Skeletal muscle satellite cell (primary cell): ENCODE measurements around the gene LHX5.

Source experiments
- H3K27me3 ChIP-seq: 2 replicates; pipeline ENCODE4 v1.7.0; 2013; ENCODE audit warnings: low read length; ENCODE audit not compliant: control insufficient read depth, insufficient read depth
- H3K36me3 ChIP-seq: 2 replicates; pipeline ENCODE4 v1.7.0; 2013; ENCODE audit warnings: mild to moderate bottlenecking, control low read depth, low read length; ENCODE audit not compliant: insufficient read depth
- H3K4me1 ChIP-seq: 2 replicates; pipeline ENCODE4 v1.7.0; 2013; ENCODE audit warnings: low read length; ENCODE audit not compliant: control insufficient read depth, insufficient read depth
- H3K4me2 ChIP-seq: 2 replicates; pipeline ENCODE4 v1.7.0; 2013; ENCODE audit warnings: mild to moderate bottlenecking, low read length
- H3K4me3 ChIP-seq: 2 replicates; pipeline ENCODE4 v1.7.0; 2013; ENCODE audit warnings: low read length
- H3K9ac ChIP-seq: 2 replicates; pipeline ENCODE4 v1.7.0; 2013; ENCODE audit warnings: mild to moderate bottlenecking, low read depth, low read length, moderate library complexity
- H3K9me3 ChIP-seq: replicated peaks from 2 replicates; pipeline ENCODE4 v1.7.0; 2013; ENCODE audit warnings: mild to moderate bottlenecking, control low read depth, low read length

Gene LHX5

DNA sequence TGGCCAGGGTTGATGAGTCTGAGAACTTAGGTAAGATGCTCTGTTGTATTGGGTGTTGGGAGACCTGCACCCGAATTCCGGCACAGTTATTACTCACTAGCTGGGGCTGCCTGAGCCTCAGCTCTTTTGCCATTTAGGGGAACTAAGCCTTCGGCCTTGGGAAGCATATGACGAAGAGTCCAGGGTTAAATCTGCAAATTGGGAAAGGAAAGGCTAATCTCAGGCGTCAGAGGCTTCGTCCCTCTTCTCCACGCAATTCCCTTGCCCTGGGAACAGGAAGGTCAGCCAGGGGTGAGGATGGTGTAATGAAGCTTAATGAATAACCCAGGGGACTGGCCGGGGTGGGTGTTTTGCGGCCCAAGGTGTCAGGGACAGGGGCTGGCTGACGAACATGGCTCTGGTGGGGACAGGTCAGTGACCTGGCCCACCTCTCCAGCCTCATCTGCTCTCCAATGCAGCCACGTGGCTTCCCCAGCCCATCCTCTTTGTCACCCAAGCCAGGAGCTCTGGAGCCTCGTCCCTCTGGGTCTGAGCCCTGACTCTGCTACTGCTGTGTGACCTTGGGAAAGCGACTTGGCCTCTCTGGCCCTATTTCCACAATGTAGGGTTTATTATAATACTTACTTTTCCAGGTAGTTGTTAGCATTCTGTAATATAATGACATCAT lies 53.3 kb downstream of the LHX5 start:
- peaks cover 10% of the 10 kb centered on the region for H3K27me3 ChIP-seq
- H3K9me3 ChIP-seq, result no peaks in the 10 kb centered on the region
- no peak overlapping the region for H3K4me2 ChIP-seq
- no peak overlapping the region for H3K9ac ChIP-seq
- H3K36me3 ChIP-seq, result no peaks in the 10 kb centered on the region
- H3K4me1 ChIP-seq, result peaks cover 11% of the 10 kb centered on the region
- H3K4me3 ChIP-seq, result no peak overlapping the region

DNA sequence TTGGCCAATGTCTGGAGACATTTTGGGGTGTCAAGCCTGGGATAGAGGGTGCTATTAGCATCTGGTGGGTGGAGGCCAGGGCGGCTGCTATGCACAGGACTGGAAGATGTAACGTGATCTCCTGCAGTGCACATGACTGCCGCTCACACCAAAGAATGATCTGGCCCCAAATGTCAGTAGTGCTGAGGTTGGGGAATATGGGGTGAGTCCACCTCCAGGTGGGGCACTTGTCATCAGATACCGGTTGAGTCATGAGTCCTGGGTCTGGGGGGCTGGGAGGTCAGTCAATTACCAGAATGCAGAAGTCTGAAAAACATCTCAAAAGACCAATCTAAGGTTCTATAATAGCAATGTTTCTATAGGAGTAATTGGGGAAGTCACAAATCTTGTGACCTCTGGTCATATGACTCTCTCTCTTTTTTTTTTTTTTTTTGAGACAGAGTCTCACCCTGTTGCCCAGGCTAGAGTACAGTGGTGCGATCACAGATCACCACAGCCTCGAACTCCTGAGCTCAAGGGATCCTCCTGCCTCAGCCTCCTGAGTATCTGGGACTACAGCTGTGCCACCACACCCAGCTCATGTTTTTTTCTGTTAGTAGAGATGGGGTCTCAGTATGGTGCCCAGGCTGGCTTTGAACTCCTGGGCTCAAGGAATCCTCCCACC lies 55.4 kb downstream of the LHX5 start:
- Histone ChIP-seq H3K9ac (no peak overlapping the region), H3K4me2 (no peak overlapping the region), H3K4me3 (no peak overlapping the region), H3K9me3 (no peaks in the 10 kb centered on the region), H3K27me3 (peaks cover 16% of the 10 kb centered on the region), H3K4me1 (no peaks in the 10 kb centered on the region), H3K36me3 (no peaks in the 10 kb centered on the region)

DNA sequence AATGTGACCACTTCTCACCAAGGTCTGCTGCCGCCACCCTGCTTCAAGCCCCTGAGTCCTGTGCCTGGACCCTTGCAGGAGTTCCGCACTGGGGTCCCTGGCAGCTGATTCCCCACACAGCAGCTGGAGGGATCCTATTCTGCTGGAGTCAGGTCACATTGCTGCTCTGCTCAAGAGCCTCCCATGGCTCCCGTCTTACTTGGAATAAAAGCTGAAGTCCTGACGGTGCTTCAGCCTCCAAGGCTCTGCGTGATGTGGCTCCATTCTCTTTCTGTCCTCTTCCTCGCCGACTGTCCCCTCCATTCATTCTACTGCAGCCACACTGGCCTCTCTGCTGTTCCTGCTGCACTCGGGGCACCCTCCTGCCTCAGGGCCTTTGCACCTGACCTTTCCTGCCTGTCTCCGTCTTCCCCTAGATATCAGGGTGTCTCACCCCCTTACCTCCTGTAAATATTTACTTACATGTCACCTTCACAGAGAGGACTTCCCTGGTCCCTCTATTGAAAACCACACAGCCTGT lies 57.1 kb downstream of the LHX5 start:
- no peaks in the 10 kb centered on the region for H3K36me3 ChIP-seq
- no peak overlapping the region for H3K9ac ChIP-seq
- H3K4me2 ChIP-seq, result no peak overlapping the region
- H3K9me3 ChIP-seq, result no peaks in the 10 kb centered on the region
- H3K4me1 ChIP-seq, result no peaks in the 10 kb centered on the region
- H3K27me3 ChIP-seq, result peaks cover 23% of the 10 kb centered on the region
- H3K4me3 ChIP-seq, result no peak overlapping the region

DNA sequence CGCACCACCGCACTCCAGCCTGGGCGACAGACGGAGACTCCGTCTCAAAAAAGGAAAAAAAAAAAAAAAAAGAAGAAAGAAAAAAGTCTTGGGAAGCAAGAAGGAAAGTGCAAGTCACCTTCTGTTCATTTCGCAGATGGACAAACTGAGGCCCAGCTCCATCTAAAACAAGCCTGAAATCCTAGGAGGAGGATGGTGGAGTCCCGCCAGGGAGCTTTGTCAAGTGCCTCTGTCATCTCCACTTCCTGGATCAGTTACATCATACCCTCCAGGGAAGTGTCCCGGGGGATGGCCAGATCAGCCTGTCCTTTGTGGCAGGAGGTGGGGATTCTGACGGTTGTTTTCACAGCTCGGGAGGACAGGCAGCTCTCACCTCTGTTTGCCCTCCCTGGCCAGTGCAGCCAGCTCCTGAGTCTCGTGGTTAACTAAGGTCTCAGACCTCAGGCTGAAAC lies 58.2 kb downstream of the LHX5 start:
- no peaks in the 10 kb centered on the region for H3K9me3 ChIP-seq
- no peak overlapping the region for H3K4me3 ChIP-seq
- H3K4me2 ChIP-seq, result no peak overlapping the region
- no peak overlapping the region for H3K9ac ChIP-seq
- no peaks in the 10 kb centered on the region for H3K4me1 ChIP-seq
- H3K27me3 ChIP-seq, result peaks cover 24% of the 10 kb centered on the region
- no peaks in the 10 kb centered on the region for H3K36me3 ChIP-seq
